Stromal cell of bone marrow (primary cell): ENCODE results near the gene KCNJ11.
"Not testable (repeated sequence)": the region's sequence is repeated elsewhere in the genome, so short reads cannot be mapped to it uniquely, and the experiment has no call there.

Experiments
- DNase-seq: peaks from one replicate; pipeline ENCODE4 v3.0.0-alpha.2; 2012; ENCODE audit warnings: low read depth

The KCNJ11 gene

DNA sequence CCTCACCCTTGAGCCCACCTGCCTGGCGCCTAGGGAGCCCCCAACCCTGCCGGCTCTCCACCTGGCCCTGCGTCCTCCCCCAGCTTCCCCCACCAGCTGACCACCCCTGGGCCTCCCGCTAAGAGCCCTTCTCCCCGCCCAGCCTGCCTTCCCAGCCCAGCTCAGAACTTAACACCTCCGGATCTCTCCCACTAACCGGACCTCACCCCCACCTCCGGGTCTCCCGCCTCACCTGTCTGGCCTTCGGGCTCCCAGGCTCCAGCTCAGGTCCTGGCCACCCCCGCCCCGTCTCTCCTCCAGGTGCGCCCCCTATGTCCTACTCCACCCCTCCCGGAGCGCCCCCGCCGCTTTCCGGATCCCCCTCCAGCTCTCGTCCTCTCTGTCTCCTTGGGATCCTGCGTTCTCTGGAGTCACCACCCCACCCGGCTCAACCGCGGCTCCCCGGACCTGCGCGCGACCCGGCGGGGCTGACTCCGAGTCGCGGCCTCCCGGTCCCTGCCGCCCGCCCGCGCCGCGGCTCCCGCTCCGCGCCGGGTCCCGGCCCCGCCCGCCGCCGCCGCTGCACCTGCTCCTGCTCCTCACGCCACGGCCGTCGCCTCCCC is at the start of gene KCNJ11:
TSS of gene KCNJ11 (minus strand) at position 51 of the 602 bp plus-strand sequence. CDS start 568 bp downstream, outside the sequence.
- DNase-seq: no peak

DNA sequence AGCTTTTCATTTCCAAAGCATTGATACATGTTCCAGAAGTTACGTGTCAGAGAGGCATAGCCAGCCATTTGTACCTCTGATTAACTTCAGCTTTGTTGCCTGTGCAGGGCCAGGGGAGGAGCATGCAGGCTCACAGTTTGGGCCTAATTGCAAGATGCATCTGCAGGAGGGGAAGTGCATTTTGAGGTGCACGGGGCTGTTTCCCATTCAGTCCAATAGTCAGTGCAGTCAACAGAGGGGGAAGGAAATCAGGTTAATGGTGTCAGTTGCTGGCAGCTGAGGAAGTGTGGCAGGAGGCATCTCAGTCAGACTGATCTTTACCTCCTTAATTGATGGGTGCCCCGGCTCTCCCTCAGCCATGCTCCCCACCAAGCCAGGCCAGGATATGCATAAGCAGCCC is 48.9 kb upstream of the KCNJ11 start:
- DNase-seq: no peak

DNA sequence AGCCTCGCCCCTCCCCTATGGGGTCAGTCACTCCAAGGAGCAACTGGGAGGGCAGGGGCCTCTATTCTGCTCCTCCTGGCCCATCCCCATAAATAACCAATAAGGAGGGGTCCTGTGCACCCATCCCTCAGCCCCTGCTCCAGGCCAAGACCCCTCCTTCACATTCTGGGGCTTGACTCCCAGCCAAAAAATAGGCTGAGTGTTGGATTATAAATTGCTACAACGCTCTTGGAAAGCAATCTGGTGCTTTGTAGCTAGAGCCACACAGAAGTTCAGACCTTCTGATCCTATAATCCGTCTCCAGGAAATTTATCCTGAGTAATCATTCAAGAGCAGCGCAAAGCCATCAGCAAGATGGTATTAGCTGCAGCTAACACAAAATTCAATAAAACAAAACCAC is 45.6 kb upstream of the KCNJ11 start:
- DNase-seq: no peak

DNA sequence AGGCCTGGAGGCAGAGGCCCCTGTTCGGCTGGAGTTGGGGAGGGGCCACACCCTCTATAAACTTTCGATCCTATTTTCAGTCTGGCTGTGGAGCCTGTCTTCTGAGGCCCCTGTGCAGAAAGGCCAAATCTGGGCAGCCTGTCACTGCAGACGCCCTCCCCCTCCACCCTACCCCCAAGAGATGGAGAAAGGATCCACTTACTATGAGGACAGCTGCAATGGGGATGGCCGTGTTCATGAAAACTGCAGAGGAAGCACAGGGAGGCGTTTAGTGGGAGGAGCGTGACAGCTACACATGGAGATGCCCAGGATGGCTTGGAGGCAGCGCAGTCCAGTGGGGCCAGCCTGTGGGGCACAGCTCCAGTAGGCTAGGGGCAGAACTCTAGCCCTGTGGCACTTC is 43.5 kb upstream of the KCNJ11 start:
- DNase-seq: no peak

DNA sequence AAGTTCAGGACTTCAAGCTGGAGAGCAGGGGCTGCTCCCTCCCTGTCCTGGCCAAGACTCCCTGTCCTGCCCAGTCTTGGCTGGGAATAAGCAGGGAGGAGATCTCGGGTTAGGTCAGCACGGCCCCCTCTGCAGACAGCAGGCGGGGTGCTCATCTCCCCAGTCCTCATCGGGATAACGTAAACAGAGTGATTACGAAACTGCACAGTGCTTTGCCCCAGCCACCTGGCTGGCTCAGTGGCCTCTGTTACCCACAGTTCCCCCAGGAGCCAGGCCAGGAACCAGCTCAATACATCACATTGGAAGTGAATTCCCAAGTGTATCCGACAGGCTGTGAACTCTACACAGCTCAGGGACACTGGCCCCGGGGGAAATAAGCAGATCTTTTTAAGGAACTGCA is 42.7 kb upstream of the KCNJ11 start:
- no peak for DNase-seq

DNA sequence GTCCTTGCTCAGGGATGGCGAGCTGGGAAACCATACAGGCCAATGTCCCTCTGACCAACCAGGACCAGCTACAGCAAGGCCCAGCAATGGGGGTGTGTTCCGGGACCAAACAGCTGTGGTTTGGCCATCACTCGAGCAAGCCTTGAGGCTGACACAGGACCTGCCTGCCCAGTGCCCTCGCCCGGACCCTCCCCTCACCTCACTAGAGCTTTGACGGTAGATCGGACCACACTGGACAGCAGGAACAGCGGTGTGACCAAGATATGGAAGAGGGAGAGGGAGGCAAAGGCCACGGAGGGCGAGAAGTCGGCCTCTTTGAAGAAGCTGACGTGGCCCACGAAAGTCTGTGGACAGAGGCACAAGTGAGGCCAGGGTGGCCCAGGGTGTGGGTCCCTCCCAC is 42.2 kb upstream of the KCNJ11 start:
- DNase-seq: no peak

DNA sequence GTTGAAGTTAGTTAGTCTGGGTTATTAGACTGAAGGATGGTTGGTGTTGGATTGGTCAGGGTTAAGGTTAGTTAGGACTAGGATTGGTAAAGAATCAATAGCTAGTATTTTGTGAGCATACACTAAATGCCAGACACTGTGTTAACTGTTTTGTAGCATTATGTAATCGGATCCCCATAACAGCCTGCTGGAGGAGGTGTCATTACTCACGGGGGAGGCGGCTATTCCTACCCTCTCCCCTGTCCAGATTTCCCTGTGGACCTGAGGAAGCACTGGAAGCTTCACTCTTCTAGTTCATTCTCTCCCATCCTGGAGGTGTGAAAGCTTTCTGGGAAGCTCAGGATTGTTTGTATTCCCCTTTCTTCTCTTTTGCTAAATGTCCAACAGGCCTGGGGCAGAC is 40.5 kb upstream of the KCNJ11 start:
- DNase-seq: no peak

DNA sequence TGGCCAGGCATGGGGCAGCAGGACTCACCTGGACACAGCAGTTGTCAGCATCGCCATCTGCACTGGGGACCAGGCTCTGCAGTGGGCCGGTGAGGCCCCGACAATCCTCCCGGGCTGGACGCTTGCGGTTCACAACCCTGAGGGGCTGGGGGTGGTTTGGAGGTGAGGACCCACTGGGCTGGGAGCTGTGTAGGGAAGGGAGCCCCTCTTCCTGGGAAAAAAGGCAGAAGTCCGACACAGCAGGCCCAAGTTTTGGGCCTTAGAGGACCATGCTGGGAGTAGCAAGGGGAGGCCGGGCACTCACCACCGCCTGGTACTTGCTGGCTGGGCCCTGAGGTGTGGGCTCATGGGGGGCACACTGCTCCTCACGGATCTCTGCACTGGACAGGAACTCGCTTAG is 39.8 kb upstream of the KCNJ11 start:
- no peak for DNase-seq

DNA sequence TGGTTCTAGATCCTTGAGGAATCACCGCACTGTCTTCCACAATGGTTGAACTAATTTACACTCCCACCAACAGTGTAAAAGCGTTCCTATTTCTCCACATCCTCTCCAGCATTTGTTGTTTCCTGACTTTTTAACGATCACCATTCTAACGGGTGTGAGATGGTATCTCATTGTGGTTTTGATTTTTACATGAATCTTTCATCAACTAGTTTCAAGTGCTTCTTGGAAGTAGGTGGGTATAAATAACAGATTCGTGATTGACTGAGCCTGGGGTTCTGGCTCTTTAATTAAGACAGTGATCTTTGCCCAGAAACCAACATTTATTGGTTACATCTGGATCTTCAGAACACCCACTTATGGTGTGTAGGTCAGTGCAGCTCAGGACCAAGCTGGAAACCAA is 37.8 kb upstream of the KCNJ11 start:
- DNase-seq: not testable (repeated sequence)

DNA sequence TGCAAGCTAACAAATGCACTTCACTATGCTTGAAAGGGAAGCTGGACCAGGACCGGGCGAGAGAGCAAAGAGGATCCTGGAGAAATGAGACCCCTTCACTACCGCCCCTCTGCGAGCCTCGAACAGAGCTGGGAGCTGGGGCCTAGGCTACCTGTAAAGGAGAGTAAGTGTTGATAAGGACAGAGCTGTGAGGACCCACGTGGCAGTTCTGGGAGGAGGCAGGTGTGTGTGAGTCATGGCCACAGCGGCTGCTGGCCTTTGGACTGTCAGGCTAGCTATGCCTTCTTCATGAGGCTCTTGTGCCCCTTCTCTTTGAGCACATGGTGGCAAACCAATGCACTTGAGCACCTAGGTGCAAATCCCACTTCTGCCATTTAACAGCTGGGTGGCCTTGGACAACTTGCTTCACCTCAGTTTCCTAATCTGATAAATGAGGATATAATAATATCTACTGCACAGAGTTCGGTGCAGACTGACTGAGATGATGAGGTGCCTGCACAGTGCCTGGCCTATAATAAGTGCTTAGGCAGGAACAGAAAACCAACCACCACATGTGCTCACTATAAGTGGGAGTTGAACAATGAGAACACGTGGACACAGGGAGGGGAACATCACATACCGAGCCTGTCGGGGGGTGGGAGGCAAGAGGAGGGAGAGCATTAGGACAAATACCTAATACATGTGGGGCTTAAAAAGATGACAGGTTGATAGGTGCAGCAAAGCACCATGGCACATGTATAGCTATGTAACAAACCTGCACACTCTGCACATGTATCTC is 35.3 kb upstream of the KCNJ11 start:
- no peak for DNase-seq

DNA sequence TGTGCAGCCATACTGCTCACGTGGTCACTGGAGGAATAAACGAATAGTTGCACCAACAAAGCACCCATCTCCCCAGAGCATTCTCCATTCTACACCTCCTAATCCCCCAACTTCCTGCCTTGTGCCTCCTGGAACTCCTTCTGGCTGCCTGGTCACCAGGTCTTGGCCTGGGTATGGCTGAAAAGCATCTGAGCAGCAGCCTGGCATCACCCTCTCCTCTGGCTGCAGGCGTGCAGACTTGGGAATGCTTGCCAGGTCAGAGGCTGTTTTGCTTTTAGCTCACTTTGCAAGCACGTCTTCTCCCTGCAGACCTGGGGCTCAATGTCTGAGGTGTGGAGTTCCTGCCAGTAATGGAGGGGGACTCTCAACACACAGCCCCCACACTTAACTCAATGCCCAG is 33.3 kb upstream of the KCNJ11 start:
- no peak for DNase-seq

DNA sequence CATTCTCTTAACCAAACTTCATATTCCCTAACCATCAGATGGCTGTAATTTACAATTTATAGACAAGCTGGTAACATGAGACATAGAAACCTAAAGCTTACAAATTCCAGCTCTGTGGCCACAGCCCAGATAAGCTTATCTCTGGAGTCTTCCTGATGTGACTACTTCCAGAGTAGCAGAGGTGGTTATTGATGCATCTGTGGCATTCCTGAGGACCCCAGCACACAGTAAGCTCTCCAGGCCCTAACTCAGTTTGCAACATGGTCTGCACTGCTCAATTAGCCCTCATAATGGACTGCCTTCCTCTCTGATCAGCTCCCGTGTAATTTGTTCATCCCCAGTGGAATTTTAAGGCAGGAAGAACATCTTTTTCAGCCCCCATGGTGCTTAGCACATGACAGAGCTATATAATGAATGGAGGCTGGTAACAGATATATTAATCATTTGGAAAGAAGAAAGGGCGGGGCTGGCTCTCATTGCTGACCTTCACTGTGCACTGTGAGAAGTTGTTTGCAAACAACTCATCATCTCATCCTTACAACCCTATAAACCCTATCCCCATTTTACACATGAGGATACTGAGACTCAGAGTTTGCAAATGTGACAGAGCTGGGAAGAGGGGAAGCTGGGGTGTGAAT is 30.1 kb upstream of the KCNJ11 start:
- DNase-seq: no peak

DNA sequence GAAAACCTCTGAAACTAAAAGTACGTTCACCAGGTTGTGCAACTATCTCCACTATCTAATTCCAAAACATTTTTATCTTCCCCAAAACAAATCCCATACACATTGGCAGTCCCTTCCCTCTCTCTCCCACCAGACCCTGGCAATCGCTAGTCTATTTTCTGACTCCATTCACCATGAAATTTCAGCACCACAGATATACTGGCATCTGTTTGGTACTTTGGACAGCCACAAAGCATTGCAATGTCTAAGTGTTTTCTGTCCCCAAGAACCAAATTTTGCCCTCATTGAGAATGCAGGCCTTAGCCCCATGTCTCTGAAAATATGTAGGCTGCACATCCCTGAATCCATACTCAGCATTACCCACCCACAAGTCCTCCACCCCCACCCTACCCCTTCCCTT is 28.0 kb upstream of the KCNJ11 start:
- DNase-seq: no peak

DNA sequence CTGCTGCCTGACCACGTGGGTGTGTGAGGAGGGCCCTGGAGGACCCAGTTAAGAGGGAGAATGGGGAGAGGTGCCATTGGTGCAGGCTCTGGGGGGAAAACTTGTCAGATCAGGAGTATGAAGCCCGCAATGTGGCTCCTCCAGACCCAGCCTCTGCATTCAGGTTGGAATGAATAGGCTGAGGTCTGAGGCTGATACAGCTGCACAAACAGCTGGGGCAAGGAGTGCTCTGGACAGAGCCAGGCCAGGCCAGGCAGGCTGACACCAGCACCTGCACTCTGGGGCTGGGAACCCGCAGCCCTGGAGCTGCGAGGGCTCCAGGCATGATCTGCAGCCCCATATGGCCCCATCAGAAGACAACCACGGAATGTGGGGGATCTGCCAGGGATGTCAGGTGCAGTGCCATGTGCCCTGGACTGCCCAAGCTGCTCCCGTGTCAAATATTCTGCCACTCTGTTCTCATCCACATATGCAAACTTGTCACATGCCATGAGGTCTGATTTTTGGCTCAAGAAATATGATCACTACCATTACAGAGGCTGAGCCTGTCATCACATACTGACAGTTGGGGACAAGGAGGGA is 27.2 kb upstream of the KCNJ11 start:
- no peak for DNase-seq

DNA sequence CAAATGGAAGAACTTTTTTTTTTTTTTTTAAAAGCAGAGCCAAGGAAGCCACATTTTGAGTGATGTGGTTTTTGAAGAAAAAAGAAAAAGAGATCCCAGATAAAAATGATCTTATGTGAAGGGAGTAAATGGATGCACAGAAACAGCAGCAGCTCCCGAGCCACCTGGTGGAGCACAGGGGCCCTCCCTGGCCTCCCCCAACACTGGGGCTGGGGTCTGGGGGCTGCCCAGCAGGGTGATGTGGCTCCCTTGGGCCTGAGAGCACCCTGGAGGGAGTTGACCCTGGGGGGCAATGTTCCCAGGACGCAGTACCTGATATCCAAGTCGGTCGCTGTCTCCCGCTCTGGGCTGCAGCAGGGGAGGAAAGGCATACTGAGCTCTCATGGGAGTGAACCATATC is 26.5 kb upstream of the KCNJ11 start:
- no peak for DNase-seq

DNA sequence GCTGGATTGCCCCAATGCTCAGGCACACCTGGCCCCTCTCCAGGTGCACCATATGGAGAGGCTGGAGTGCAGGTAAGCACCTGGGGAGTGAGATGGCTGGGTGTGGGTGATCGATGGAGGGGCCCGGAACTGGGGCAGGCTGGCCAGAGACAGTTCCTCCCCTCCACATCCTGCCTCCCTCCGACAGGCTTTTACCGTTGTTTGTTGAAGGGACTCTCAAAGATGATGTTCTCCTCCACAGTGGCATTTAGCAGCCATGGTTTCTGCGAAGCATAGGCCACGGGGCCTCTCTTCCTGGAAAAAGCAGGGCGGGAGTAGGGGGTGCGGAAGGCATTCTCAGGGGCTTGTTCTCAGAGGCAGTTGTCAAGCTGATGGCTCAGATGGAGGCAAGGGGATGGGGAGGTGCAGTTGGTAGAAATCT is 25.9 kb upstream of the KCNJ11 start:
- no peak for DNase-seq

DNA sequence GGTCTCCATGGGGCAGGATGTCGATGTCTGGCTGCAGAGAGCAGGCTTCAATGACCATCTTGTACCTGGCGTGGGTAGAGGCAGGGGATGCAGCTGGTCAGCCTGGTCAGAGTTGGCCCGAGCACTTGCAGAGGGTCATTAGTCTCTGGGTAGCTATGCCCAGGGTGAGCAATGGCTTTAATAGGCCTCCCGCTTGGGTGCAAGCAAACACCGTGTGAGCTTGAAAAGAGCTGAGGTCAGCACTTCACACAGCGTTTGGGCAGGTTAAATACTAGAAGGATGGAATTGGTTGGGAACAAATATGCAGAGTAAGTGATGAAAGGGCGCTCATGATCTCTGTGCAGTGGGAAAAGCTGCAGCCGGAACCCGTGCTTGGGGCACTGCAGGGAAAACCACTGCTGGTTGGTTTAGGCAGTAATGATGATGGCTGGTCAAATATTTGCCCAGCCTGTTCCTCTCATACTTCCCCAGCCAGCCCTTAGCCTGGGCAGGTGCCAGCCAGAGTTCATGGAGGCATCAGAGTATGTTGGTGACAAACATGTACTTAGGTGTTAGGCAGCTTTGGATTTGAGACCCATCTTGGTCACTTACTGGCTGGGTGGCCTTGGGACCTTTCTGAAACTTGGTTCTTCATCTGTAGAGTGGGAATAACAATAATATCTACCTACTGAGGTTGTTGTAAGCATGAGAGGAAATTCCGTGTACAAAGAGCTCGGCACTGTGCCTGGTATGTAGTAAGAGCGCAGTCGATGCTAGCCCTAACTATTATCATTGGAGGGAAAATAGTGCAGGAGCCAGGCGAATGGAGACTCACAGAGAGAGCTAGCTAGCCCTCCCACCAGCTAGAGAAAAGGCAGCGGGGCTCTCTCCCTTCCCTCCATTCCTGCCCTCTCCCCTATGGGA is 25.2 kb upstream of the KCNJ11 start:
- no peak for DNase-seq

DNA sequence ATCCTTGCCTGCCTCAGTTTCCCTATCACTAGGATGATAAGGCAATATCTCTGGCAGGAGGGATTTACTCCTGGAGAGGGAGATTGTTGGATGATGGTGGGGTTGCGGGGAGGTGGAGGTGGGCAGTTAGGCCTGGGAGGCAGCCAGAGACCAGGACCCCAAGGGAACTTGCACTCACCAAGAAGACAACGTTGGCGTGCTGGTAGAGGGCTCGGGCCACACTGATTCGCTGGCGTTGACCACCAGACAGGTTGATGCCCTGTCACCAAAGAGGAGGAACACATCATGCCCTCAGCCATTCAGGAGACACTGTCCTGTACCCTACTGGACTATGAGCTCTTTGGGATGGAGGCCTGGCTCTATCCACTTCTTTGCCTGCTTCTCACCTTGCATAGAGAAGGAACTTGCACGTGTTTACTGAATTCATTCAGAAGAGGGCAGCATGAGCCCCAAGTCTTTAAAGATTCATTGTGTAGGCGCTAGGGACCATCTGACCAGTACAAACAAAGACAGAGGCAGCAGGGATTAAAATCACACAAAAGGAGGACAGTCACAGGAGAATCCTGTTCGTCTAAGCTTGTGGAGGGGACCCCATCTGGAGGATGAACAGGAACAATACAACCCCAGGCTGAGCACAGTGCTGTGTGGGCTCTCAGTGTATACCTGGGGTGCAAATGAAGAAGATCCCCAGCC is 24.2 kb upstream of the KCNJ11 start:
- no peak for DNase-seq

DNA sequence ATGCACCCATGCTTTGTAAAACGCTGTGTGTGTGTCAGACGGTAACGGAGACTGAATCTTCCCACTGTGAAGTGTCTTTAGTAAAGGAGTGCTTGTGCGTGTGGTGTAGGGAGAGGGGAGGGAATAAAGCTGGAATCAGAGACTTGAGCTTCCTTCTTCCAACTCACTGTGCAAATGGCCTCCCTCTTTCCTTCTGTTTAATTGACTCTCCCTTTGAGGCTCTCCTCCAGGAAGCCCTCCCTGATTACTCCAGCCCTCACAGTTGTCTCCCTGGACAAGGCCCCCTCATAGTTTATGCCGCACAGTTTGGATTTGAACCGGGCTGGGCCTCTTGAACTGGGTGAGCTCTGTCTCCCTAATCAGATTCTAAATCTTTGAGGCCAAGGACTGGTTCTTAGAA is 23.0 kb upstream of the KCNJ11 start:
- DNase-seq: no peak

DNA sequence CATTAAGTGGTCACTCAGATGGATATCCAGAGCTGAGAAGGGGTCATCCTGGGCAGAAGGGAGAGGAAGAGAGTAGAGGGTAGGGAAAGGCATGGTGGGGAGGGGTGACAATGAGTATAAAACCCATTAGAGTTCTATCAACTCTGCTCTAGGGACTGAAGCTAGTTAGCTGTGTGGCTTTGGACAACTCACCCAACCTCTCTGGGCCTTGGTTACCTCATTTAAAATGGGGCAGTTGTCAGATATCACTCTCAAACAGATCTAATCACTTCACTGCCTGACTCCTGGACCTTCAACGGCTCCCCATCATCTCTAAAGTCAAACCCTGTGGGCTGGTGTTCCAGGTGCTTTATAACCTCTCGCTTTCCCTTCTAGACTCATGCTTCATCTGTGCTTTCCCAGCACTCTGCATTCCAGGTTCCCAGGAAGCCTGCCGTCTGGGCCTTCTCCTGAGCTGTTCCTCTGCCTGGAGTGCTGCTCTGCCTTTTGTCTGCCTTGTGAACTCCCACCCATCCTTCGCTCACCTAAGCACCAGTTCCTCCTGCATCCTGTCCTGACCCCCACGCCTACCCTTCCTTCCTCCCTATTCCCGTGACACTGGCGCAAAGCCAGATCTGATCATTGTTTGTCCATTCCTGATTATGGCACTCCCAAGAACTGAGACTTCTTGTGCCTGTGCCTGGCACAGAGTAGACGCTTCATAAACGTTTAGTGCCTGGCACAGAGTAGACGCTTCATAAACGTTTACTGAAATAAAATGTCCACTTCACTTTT is 22.3 kb upstream of the KCNJ11 start:
- DNase-seq: no peak

DNA sequence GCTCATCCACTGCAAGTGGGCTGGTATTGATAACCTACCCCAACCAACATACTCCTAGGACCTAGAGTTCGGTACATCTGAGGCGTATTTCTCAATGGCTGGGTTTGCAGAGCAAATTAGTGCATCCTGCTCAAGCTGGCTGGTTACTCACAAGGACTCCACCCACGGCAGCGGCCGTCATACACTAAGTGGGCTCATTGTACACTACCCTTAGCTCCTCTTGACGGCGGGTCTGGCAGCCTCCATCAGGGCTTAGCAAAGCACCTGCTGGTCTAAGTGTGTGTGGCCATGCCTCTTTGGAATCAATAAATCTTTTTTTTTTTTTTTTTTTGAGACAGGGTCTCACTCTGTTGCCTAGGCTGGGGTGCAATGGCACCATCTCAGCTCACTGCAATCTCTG is 20.2 kb upstream of the KCNJ11 start:
- no peak for DNase-seq
